NB4 (cell line): Measurements from ENCODE around the gene P2RY11.

Experiments
- DNase-seq: peaks from one replicate; pipeline ENCODE4 v3.0.0; 2010; ENCODE audit warnings: low read depth
- H3K4me3 ChIP-seq: one replicate; pipeline ENCODE4 v1.5.1; 2011; ENCODE audit warnings: mild to moderate bottlenecking, low read depth, low read length, moderate library complexity
- CTCF ChIP-seq: IDR thresholded peaks from one replicate; pipeline ENCODE4 v1.5.1; 2012; ENCODE audit warnings: low read depth, low read length
- MAX ChIP-seq: IDR thresholded peaks from 2 replicates; pipeline ENCODE4 v1.6.1; 2011; ENCODE audit warnings: low read depth, low read length
- MYC ChIP-seq: IDR thresholded peaks from 2 replicates; pipeline ENCODE4 v1.6.1; 2011; ENCODE audit warnings: low read depth, low read length
- POLR2A ChIP-seq: IDR thresholded peaks from 2 replicates; pipeline ENCODE4 v1.6.1; 2011; ENCODE audit warnings: mild to moderate bottlenecking; ENCODE audit not compliant: insufficient read length; ENCODE audit errors: extremely low read depth

The P2RY11 gene

GRCh38 chr19:10111405-10111811 lies at the start of gene P2RY11:
Gene P2RY11, plus strand, starts transcription at chr19:10111693. Its CDS starts 29 bp downstream, at chr19:10111722.
- no peak for TF ChIP-seq CTCF
- peak; percentile 75 for TF ChIP-seq POLR2A
- TF ChIP-seq MAX, result peak; percentile 97
- peak; percentile 97 for TF ChIP-seq MYC
- peak; percentile 98 for DNase-seq
- H3K4me3 ChIP-seq, result no peak within 1 kb of the TSS

- peak; percentile 68 for DNase-seq
- TF ChIP-seq POLR2A (no peak), MAX (peak; percentile 73), MYC (no peak)
- no peak overlapping the region for H3K4me3 ChIP-seq
Observed at GRCh38 chr19:10061717-10062310, 49.7 kb upstream of the P2RY11 start.

GRCh38 chr19:10068205-10068604 lies 43.3 kb upstream of the P2RY11 start:
- DNase-seq, result peak; percentile 56
- TF ChIP-seq POLR2A (no peak), CTCF (no peak), MYC (no peak), MAX (no peak)
- no peak overlapping the region for H3K4me3 ChIP-seq

GRCh38 chr19:10069046-10069445 lies 42.4 kb upstream of the P2RY11 start:
- no peak overlapping the region for H3K4me3 ChIP-seq
- TF ChIP-seq MYC (no peak), CTCF (no peak), POLR2A (no peak)
- no peak for DNase-seq

GRCh38 chr19:10070730-10071446 lies 40.6 kb upstream of the P2RY11 start:
- peak; percentile 50 for DNase-seq
- H3K4me3 ChIP-seq, result no peak overlapping the region
- TF ChIP-seq CTCF (no peak), POLR2A (no peak), MYC (no peak), MAX (no peak)

- TF ChIP-seq CTCF (peak; percentile 95), MYC (no peak), MAX (peak; percentile 82), POLR2A (no peak)
- DNase-seq, result peak; percentile 85
- H3K4me3 ChIP-seq, result no peak overlapping the region
Observed at GRCh38 chr19:10074153-10074552, 37.3 kb upstream of the P2RY11 start.
